ENCODE data around the gene CAPN9.

CAPN9 gene

GRCh38 chr1:230826166-230826875 is 79.1 kb downstream of the CAPN9 start:
- no peaks in the 10 kb centered on the region for H3K27me3 Mint-ChIP-seq (ENCODE audit: low read depth)
- H3K36me3 Mint-ChIP-seq (ENCODE audit: low read depth), result peaks cover 3% of the 10 kb centered on the region
- H3K4me1 Mint-ChIP-seq, result peaks cover 80% of the 10 kb centered on the region
- peaks cover 5% of the 10 kb centered on the region for H3K9me3 Mint-ChIP-seq
- TF ChIP-seq, protein P1, sequence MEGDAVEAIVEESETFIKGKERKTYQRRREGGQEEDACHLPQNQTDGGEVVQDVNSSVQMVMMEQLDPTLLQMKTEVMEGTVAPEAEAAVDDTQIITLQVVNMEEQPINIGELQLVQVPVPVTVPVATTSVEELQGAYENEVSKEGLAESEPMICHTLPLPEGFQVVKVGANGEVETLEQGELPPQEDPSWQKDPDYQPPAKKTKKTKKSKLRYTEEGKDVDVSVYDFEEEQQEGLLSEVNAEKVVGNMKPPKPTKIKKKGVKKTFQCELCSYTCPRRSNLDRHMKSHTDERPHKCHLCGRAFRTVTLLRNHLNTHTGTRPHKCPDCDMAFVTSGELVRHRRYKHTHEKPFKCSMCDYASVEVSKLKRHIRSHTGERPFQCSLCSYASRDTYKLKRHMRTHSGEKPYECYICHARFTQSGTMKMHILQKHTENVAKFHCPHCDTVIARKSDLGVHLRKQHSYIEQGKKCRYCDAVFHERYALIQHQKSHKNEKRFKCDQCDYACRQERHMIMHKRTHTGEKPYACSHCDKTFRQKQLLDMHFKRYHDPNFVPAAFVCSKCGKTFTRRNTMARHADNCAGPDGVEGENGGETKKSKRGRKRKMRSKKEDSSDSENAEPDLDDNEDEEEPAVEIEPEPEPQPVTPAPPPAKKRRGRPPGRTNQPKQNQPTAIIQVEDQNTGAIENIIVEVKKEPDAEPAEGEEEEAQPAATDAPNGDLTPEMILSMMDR (IDR thresholded peaks at IDR 0.05; ENCODE audit: unreplicated experiment in 3 of 3), result no peak
- H3K4me3 Mint-ChIP-seq, result peak overlapping the region in 1 of 3 experiments; percentile 26
- peak overlapping the region; percentile 62 to 89 (median 82) for H3K27ac Mint-ChIP-seq

GRCh38 chr1:230827081-230827681 is 80.0 kb downstream of the CAPN9 start:
- Mint-ChIP-seq H3K9me3 (peaks cover 13% of the 10 kb centered on the region), H3K36me3 (ENCODE audit: low read depth) (peaks cover 7% of the 10 kb centered on the region), H3K4me3 (peak overlapping the region in 1 of 3 experiments; percentile 53), H3K27ac (peak overlapping the region; percentile 62 to 89 (median 82)), H3K4me1 (peaks cover 80% of the 10 kb centered on the region), H3K27me3 (ENCODE audit: low read depth) (no peaks in the 10 kb centered on the region)
- TF ChIP-seq, protein P1 (IDR thresholded peaks at IDR 0.05; ENCODE audit: unreplicated experiment in 3 of 3), result no peak

DNA sequence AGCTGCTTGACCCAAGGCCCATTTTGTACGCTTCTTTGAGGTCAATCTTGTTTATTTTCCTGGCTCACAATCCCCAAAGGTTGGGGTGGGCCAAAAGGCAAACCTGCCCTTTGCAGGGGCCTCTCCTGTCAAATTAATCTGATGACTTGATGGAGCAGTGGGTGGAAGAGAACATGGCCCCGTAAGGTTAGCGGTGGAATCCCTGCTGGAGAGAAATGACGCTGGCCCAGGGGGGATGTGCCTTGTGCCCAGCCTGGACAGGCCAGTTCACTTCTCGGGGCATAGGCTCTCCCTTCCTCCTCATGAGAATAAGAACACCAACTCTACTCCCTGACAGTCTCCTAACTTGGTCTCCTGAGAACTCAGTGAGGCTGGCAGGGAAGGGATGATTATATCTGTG is 80.6 kb downstream of the CAPN9 start:
- H3K27me3 Mint-ChIP-seq (ENCODE audit: low read depth), result no peaks in the 10 kb centered on the region
- peaks cover 76% of the 10 kb centered on the region for H3K4me1 Mint-ChIP-seq
- TF ChIP-seq, protein P1 (IDR thresholded peaks at IDR 0.05; ENCODE audit: unreplicated experiment in 3 of 3), result no peak
- H3K4me3 Mint-ChIP-seq, result no peak overlapping the region
- peak overlapping the region; percentile 62 to 89 (median 82) for H3K27ac Mint-ChIP-seq
- peaks cover 13% of the 10 kb centered on the region for H3K9me3 Mint-ChIP-seq
- H3K36me3 Mint-ChIP-seq (ENCODE audit: low read depth), result peaks cover 9% of the 10 kb centered on the region

- H3K9me3 Mint-ChIP-seq, result peaks cover 16% of the 10 kb centered on the region
- H3K36me3 Mint-ChIP-seq (ENCODE audit: low read depth), result peaks cover 13% of the 10 kb centered on the region
- TF ChIP-seq, protein P1 (IDR thresholded peaks at IDR 0.05; ENCODE audit: unreplicated experiment in 3 of 3), result no peak
- no peaks in the 10 kb centered on the region for H3K27me3 Mint-ChIP-seq (ENCODE audit: low read depth)
- peaks cover 78% of the 10 kb centered on the region for H3K4me1 Mint-ChIP-seq
- H3K4me3 Mint-ChIP-seq, result no peak overlapping the region
- H3K27ac Mint-ChIP-seq, result peak overlapping the region; percentile 62 to 89 (median 82)
Observed at GRCh38 chr1:230828421-230828820, 81.2 kb downstream of the CAPN9 start.

- TF ChIP-seq, protein P1 (IDR thresholded peaks at IDR 0.05; ENCODE audit: unreplicated experiment in 3 of 3), result no peak
- Mint-ChIP-seq H3K9me3 (peaks cover 18% of the 10 kb centered on the region), H3K4me3 (no peak overlapping the region), H3K27ac (peak overlapping the region; percentile 77 to 89 (median 77)), H3K27me3 (ENCODE audit: low read depth) (no peaks in the 10 kb centered on the region), H3K36me3 (ENCODE audit: low read depth) (peaks cover 25% of the 10 kb centered on the region), H3K4me1 (peaks cover 64% of the 10 kb centered on the region)
Observed at GRCh38 chr1:230831771-230832170, 84.6 kb downstream of the CAPN9 start.
